Measurements from ENCODE around the gene SSMEM1.
A peak's percentile ranks its signal among the peaks of the same experiment; 100 is the strongest.
"Not testable (repeated sequence)": the region's sequence is repeated elsewhere in the genome, so short reads cannot be mapped to it uniquely, and the experiment has no call there.

Gene SSMEM1

GRCh38 chr7:130213828-130214227, 6.2 kb downstream of the SSMEM1 start:
- no peak for DNase-seq (ENCODE audit: low read depth in 3 of 3)

- DNase-seq (ENCODE audit: low read depth in 3 of 3), result no peak
These were observed 8.4 kb downstream of the SSMEM1 start for GRCh38 chr7:130216025-130216424.

DNA sequence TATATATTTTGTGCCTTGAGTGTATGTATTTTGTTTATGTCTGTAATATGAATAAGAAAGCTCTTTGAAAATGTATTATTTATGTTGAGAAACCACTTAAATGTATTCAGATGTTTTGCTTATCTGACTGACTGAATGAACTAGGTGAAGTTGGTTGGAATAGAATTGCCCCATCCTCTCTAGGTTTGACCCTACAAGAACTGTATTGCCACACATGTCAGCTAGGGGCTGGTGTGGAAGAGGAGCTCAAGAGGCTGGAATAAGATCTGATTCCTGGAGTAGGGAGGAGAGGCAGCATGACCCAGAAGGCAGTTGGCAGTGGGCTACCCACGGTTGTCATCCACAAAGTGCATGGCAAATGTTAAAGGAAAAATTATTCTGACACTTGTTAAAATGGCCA, 9.1 kb downstream of the SSMEM1 start:
- DNase-seq (ENCODE audit: low read depth in 3 of 3), result no peak

DNA sequence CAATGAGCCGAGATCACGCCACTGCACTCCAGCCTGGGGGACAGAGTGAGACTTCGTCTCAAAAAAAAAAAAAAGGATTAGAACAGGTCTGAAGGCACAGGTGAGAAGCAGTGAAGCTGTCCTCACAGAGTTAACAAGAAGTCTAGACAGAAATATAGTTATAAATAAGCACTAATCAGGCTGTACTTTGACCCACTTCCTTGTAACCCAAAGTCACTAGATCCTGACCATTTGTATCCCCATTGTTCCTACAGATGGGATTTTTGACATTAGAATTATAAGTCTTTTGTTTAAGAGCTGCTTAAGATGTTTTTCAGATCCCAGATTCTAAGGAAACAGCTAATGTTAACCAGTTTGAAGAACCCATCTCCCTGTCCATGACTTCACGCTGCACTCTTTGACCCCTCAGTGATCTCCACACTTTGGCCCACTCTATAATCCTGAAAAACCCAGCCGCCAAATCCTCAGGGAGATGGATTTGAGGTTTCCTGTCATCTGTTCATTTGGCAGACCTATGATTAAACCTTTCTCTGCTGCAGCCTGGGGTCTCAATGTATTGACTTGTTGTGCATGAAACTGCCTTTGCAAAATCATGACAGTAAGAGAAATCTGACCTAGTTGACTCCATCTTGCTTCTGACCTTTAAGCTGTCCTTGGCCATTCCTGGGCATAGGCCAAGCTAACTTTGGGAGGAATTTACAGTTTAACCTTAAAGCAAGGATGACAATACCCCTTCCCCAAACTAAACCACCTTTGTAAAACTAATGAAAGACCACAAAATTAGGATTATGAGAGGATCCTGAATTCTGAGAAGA, 11.4 kb downstream of the SSMEM1 start:
- no peak for DNase-seq (ENCODE audit: low read depth in 3 of 3)

- DNase-seq (ENCODE audit: low read depth in 3 of 3), result no peak
These were observed 12.2 kb downstream of the SSMEM1 start for GRCh38 chr7:130219871-130220270.

DNA sequence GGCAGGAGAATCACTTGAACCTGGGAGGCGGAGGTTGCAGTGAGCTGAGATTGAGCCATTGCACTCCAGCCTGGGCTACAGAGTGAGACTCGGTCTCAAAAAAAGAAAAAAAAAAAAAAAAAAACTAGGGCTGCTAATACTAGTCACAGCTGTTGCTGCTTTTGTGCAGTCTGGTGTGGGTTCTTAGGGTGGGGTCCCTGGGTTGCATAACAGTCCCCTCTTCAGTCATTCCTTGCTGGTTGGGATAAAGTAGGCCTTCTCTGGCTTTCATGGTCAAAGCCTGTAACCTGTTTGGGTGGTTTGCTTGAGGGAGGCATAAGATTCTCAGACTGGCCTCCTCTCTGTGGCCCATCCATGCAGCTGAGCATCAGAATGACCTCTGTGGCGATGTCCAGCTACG, 14.1 kb downstream of the SSMEM1 start:
- DNase-seq (ENCODE audit: low read depth in 3 of 3), result no peak

- no peak for DNase-seq (ENCODE audit: low read depth in 3 of 3)
These were observed 16.0 kb downstream of the SSMEM1 start for GRCh38 chr7:130223646-130224045.

DNA sequence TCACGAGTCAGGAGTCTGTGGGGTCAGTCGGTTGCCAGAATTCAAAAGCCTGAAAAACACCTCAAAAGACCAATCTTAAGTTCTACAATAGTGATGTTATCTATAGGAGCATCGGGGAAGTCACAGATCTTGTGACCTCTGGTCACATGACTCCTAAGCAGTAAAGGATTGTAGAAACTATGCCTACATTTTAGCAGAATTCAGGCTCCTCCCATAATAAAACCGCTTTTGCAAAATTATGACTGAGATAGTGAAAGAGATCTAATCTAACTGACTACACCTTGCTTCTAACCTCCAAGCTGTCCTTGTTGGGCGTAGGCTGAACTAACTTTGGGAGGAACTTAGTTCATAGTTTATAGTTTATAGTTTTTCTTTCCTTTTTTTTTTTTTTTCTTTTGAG, 16.6 kb downstream of the SSMEM1 start:
- DNase-seq (ENCODE audit: low read depth in 3 of 3), result no peak

- not testable (repeated sequence) for DNase-seq (ENCODE audit: low read depth in 3 of 3)
These were observed 17.3 kb downstream of the SSMEM1 start for GRCh38 chr7:130224923-130225322.

- no peak for DNase-seq (ENCODE audit: low read depth in 3 of 3)
These were observed 18.7 kb downstream of the SSMEM1 start for GRCh38 chr7:130226333-130226732.

DNA sequence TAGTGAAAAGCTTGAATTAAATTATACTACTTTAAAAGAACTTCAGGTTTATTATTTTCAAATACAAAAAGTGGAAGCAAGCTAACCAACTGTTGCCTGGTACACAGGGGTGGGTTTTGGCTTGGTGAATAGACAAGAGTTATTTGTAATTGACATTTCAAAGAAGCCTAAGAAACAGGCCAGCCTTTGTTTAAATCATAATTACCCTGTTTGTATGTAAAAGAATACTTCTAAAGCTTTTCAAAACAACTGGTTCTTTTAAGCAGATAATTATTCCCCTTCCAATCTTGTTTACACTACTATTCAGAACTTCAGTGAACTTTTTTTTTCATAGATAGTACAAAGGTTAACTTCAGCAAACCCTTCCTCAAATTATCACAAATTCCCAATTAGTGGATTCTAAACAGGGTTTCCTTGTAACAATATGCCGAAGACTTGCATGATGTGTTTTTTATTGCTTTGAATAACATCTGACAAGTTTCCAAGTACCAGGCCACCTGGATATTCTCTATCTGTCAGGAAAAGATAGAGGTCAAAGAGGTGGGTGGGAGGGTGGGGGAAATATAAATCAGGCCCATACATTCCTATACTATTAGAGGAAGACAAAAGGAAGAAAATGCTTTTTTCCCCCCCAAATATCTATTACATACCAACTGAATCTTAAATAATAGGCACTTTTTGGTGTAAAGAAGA, 20.4 kb downstream of the SSMEM1 start:
- DNase-seq (ENCODE audit: low read depth in 3 of 3), result no peak

DNA sequence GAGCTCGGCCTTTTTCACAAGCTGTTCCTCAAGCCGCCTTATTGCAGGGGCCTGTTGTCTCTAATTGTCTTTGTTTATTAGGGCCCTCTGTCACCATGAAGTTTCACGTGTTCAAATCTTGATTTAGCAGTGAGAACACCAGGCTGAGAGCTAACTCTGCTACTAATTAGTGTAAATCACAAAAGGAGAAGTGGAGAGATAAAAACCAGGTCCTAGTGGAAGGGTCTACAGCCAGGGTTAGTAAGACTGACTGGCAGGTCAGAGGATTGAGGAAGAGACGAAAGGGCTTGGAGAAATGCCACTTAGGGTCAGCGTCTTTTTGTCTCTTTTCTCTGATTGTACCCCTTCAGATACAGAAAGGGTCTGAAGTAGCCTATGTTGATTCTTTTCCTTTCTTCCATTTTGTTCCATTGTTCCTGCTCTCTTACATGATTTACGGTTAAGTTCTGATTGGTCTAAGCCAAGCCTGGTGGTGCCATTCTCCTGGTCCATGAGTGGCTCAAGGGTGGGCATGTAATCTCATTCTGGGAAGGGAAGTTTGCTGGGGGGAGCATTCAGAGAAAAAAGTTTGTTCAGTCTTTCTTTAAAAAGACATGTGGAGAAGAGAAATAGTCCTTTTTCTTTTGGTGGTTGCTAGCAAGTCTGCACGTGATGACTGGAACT, 21.3 kb downstream of the SSMEM1 start:
- DNase-seq (ENCODE audit: low read depth in 3 of 3), result no peak

- DNase-seq (ENCODE audit: low read depth in 3 of 3), result not testable (repeated sequence)
These were observed 22.3 kb downstream of the SSMEM1 start for GRCh38 chr7:130229981-130230380.

- DNase-seq (ENCODE audit: low read depth in 3 of 3), result no peak
These were observed 24.1 kb downstream of the SSMEM1 start for GRCh38 chr7:130231792-130232191.

DNA sequence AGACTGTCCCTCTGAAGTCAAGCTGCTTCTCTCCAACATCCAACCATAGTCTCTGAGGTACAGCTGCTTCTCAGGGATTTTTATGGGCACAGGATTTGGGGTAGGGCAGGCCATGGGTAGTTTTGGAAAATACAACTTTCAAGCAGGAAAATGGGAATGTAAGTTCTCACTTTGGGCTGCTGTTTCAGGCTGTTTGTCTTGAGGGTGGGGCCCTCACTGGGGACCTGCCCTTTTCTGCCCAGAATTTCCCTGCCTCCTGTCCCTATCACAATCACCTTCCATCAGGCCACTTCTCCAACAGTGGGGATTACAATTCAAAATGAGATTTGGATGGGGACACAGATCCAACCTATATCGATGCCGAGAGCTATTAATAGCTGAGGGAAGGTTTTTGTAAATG, 24.5 kb downstream of the SSMEM1 start:
- DNase-seq (ENCODE audit: low read depth in 3 of 3), result no peak

GRCh38 chr7:130234078-130234477, 26.4 kb downstream of the SSMEM1 start:
- no peak for DNase-seq (ENCODE audit: low read depth in 3 of 3)

DNA sequence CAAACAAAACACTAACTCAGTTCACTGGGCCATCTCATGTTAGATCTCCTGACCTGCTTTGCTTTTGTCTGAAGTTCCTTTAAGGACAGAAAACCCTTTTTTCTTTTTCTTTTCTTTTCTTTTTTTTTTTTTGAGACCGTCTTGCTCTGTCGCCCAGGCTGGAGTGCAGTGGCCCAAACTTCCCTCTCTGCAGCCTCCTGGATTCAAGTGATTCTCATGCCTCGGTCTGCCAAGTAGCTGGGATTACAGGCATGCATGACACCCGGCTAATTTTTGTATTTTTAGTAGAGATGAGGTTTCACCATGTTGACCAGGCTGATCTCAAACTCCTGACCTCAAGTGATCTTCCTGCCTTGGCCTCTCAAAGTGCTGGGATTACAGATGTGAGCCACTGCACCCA, 28.7 kb downstream of the SSMEM1 start:
- not testable (repeated sequence) for DNase-seq (ENCODE audit: low read depth in 3 of 3)

- DNase-seq (ENCODE audit: low read depth in 3 of 3), result no peak
These were observed 32.6 kb downstream of the SSMEM1 start for GRCh38 chr7:130240240-130240639.

DNA sequence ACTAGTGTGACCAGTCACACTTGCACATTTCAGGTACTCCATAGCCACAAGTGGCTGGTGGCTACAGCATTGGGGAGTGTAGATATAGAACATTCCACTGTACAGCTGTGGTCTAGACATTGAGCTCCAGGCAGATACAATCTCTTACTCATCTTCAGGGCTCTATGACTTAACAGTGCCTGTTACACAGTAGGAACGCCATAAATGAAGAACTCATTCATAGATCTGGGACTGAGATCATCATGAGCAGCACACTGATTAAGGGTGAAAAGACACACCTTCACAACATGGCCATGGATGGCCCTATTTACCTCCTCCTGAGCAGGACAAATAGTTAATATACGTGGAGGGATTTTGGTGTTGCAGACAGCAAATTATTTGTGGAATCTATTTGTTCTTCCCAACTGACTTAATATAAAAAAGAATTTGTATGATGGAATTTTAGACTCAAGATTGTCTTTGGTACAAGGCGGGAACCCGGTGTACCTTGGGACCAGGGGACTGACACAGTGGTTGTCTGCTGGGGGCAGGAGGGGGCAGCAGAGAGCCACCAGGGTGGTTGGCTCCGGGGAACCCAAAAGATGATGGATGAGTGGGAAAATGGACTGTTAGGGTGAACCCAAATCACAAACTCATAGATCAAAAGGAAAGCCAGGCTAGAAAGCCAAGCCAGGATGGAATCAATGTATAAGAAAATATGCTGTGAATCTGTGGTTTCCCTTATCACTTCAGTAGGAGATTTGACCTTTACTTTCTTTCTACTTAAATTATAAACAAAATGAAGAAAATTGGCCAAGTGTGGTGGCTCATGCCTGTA, 34.7 kb downstream of the SSMEM1 start:
- peak; percentile 23 to 39 (median 28) for DNase-seq (ENCODE audit: low read depth in 3 of 3)

DNA sequence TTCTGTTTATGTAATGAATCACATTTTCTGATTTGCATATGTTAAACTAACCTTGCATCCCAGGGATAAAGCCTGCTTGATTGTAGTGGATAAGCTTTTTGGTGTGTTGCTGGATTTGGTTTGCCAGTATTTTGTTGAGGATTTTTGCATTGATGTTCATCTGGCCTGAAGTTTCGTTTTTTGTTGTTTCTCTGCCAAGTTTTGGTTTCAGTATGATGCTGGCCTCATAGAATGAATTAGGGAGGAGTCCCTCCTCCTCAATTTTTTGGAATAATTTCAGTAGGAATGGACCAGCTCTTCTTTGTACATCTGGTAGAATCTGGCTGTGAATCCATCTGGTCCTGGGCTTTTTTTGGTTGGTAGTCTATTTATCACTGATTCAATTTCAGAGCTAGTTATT, 35.8 kb downstream of the SSMEM1 start:
- not testable (repeated sequence) for DNase-seq (ENCODE audit: low read depth in 3 of 3)

DNA sequence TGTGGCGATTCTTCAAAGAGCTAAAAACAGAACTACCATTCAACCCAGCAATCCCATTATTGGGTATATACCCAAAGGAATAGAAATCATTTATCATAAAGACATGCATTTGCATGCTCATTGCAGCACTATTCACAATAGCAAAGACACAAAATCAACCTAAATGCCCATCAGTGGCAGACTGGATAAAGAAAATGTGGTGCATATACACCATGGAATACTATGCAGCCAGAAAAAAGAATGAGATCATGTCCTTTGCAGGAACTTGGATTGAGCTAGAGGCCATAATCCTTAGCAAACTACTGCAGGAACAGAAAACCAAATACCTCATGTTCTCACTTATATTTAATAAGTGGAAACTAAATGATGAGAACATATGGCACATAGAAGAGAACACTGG, 38.8 kb downstream of the SSMEM1 start:
- not testable (repeated sequence) for DNase-seq (ENCODE audit: low read depth in 3 of 3)

DNA sequence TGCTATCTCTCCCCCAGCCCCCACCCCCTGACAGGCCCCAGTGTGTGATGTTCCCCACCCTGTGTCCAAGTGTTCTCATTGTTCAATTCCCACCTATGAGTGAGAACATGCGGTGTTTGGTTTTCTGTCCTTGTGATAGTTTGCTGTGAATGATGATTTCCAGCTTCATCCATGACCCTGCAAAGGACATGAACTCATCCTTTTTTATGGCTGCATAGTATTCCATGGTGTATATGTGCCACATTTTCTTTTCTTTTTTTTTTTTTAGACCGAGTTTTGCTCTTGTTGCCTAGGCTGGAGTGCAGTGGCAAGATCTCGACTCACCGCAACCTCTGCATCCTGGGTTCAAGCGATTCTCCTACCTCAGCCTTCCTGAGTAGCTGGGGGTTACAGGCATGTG, 41.2 kb downstream of the SSMEM1 start:
- DNase-seq (ENCODE audit: low read depth in 3 of 3), result not testable (repeated sequence)
